B cell (primary cell): ENCODE results near the gene ATAT1. TPM values are rescaled to one million over a fixed set of nuclear protein-coding genes. Genes with fewer than 3 reads are reported as not detected.

ENCODE experiments used
- ATAC-seq: fragments of 200-7000 bp; cut with Tn5 transposase; one replicate; pipeline ENCODE4 v1.10.0; 2021; ENCODE audit warnings: low read depth, mild to moderate bottlenecking, moderate number of reproducible peaks, moderate library complexity
- CTCF ChIA-PET: fragments of 350-600 bp; sonication (Branson Sonifier 250); formaldehyde crosslinking; loops from one replicate; lab custom pipeline; 2021; ENCODE audit warnings: antibody characterized with exemption, inconsistent platforms; lab: Charles Lee
- POLR2A ChIA-PET: fragments of 350-600 bp; sonication (Branson Sonifier 250); formaldehyde crosslinking; loops from one replicate; lab custom pipeline; 2021; ENCODE audit warnings: antibody characterized with exemption; lab: Charles Lee
- DNase-seq: peaks from one replicate; pipeline ENCODE4 v3.0.0; 2013
- H2AFZ ChIP-seq: 2 replicates; pipeline ENCODE4 v1.6.1; 2012; ENCODE audit warnings: mild to moderate bottlenecking, low read depth, low read length; ENCODE audit not compliant: insufficient read depth, poor library complexity, severe bottlenecking
- H3K27ac ChIP-seq, 2 donors: 1 replicate in 1 of 2; 2 replicates in 1 of 2; pipeline ENCODE4 v1.5.1; 2012 to 2013; ENCODE audit warnings: low read length in 2 of 2, mild to moderate bottlenecking in 2 of 2, moderate library complexity in 1 of 2
- H3K27me3 ChIP-seq, 4 experiments: fragments of 200-600 bp in 1 of 4; sonication (generic) in 1 of 4; replicated peaks in 1 of 4; 1 replicate in 2 of 4; 2 replicates in 2 of 4; pipeline versions ENCODE4 v1.6.1 to v1.7.0; 2013 to 2016; ENCODE audit warnings: low read length in 3 of 4, mild to moderate bottlenecking in 2 of 4, mixed read lengths in 1 of 4, moderate library complexity in 1 of 4; ENCODE audit not compliant: insufficient read depth in 4 of 4, control insufficient read depth in 3 of 4; ENCODE audit errors: control extremely low read depth in 1 of 4
- H3K36me3 ChIP-seq, 2 experiments: replicated peaks in 1 of 2; 1 replicate in 1 of 2; 2 replicates in 1 of 2; pipeline versions ENCODE4 v1.6.1 to v1.7.1; 2013; ENCODE audit warnings: low read length in 1 of 2; ENCODE audit not compliant: insufficient read depth in 2 of 2, control insufficient read depth in 1 of 2; ENCODE audit errors: control extremely low read depth in 1 of 2, extremely low read depth in 1 of 2
- H3K4me1 ChIP-seq, 2 donors: fragments of 200-600 bp in 1 of 2; sonication (generic) in 1 of 2; 1 replicate in 1 of 2; 2 replicates in 1 of 2; pipeline versions ENCODE4 v1.5.1 to v1.6.1; 2013 to 2017; ENCODE audit warnings: low read length in 2 of 2; ENCODE audit not compliant: control insufficient read depth in 2 of 2, insufficient read depth in 2 of 2
- H3K4me2 ChIP-seq: replicated peaks from 2 replicates; pipeline ENCODE3; 2012; ENCODE audit warnings: mild to moderate bottlenecking, low read depth, low read length; ENCODE audit not compliant: poor library complexity, severe bottlenecking
- H3K4me3 ChIP-seq, 5 experiments: fragments of 200-600 bp in 1 of 5; sonication (generic) in 1 of 5; 1 replicate in 3 of 5; 2 replicates in 2 of 5; pipeline versions ENCODE4 v1.5.1 to v1.7.0; 2011 to 2016; ENCODE audit warnings: low read length in 4 of 5, mild to moderate bottlenecking in 4 of 5, low read depth in 2 of 5, control low read depth in 1 of 5, moderate library complexity in 1 of 5; ENCODE audit not compliant: insufficient read depth in 1 of 5; ENCODE audit errors: control extremely low read depth in 1 of 5, extremely low read depth in 1 of 5
- H3K79me2 ChIP-seq: fragments of 200-600 bp; sonication (generic); one replicate; pipeline ENCODE4 v1.6.0; 2016; ENCODE audit warnings: low read length; ENCODE audit not compliant: control insufficient read depth, insufficient read depth
- H3K9ac ChIP-seq: fragments of 200-600 bp; sonication (generic); 2 replicates; pipeline ENCODE4 v1.6.1; 2017; ENCODE audit warnings: mild to moderate bottlenecking, low read length, moderate library complexity
- H3K9me3 ChIP-seq, 3 donors: one replicate each; pipeline versions ENCODE4 v1.6.1 to v1.7.1; 2013; ENCODE audit warnings: low read length in 2 of 3; ENCODE audit not compliant: control insufficient read depth in 2 of 3, insufficient read depth in 1 of 3; ENCODE audit errors: control extremely low read depth in 1 of 3
- H4K20me1 ChIP-seq: 2 replicates; pipeline ENCODE4 v1.6.0; 2012; ENCODE audit warnings: mild to moderate bottlenecking, low read length; ENCODE audit not compliant: insufficient read depth, control insufficient read depth, poor library complexity, severe bottlenecking
- H3K27ac Mint-ChIP-seq: one replicate; pipeline ENCODE4 v1.8.0; 2021; ENCODE audit warnings: mixed read lengths
- H3K27me3 Mint-ChIP-seq: one replicate; pipeline ENCODE4 v1.8.0; 2021; ENCODE audit warnings: mixed read lengths
- H3K4me1 Mint-ChIP-seq: one replicate; pipeline ENCODE4 v1.8.0; 2021; ENCODE audit warnings: mixed read lengths
- H3K4me3 Mint-ChIP-seq: one replicate; pipeline ENCODE4 v1.8.0; 2021; ENCODE audit warnings: mixed read lengths
- H3K9me3 Mint-ChIP-seq: one replicate; pipeline ENCODE4 v1.8.0; 2022; ENCODE audit warnings: mixed read lengths; ENCODE audit not compliant: insufficient read depth
- CTCF ChIP-seq: fragments of 200-600 bp; IDR thresholded peaks from one replicate; pipeline ENCODE4 v1.8.0; 2022; ENCODE audit warnings: antibody characterized with exemption, mild to moderate bottlenecking
- EZH2 ChIP-seq: IDR thresholded peaks from 2 replicates; pipeline ENCODE4 v1.6.1; 2012; ENCODE audit warnings: borderline replicate concordance, low read depth, mild to moderate bottlenecking, moderate library complexity, low read length; ENCODE audit not compliant: insufficient read depth, poor library complexity, severe bottlenecking
- WGBS: methylation state at CpG from one replicate; pipeline ENCODE4 v1.1.5; 2013; ENCODE audit warnings: missing lambda C conversion rate; ENCODE audit not compliant: insufficient coverage; 5-methylcytosine and 5-hydroxymethylcytosine counted together
- intact Hi-C: fragments of 100-400 bp; cut with micrococcal nuclease; formaldehyde crosslinking; loops from one replicate; pipeline ENCODE4 v1.10.0; 2022
- polyA plus RNA-seq: library from polyadenylated mRNA; depleted of rRNA; stranded (reverse); fragments of >200 nt; gene quantifications from 2 replicates; pipeline ENCODE4 v1.2.3, GENCODE V29; 2012
- total RNA-seq, 2 donors: library from RNA; stranded (reverse); fragments of 120-200 nt in 1 of 2; gene quantifications; 1 replicate in 1 of 2; 2 replicates in 1 of 2; pipeline versions ENCODE4 v1.2.3 to v1.2.4, GENCODE V29; 2013 to 2022

Gene ATAT1
- total and polyA plus RNA-seq, 2 donors (not counting 1 experiment from before 2014, with no cell fraction given): 15.7 to 21.5 TPM

DNA sequence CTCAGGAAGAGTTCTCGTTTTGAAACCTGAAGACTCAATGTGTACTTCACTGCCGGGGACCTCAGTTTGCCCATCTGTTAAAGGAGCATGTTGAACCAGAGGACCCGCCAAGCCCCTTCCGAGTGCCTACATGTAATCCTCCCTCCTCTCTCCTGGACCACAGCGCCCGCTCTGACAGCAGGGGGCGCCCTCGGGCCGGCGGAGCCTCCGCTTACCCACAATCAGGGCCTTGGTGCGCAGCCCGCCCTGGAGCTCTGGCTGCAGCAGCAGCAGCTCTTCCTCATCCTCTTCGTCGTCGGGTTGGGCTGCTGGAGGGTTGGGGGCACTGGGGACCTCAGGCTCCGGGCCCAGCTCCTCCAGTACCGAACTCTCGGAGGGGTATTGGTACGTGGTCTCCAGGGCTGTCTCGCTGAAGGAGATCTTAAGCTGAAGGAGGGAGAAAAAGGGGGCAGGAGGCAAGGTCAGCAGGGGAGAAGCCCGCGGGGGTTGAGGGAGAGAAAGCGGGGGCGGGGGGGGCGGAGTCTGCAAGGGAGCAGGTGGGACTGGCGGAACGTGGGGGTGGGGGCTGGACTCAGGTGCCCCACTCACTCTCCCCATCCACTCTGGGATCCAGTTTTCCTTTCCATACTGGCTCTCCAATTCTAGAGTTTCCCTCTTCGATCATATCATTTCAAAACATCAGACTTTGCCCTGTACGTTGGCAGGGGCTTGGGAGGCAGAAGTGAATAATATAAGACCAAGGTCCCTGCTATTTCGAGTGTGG is 52.5 kb downstream of the ATAT1 start:
- peaks cover 4 to 56% of the 10 kb centered on the region in 2 experiments for H3K36me3 ChIP-seq
- Mint-ChIP-seq H3K27ac (peak overlapping the region; percentile 99), H3K27me3 (no peaks in the 10 kb centered on the region), H3K4me1 (peaks cover 51% of the 10 kb centered on the region), H3K9me3 (no peaks in the 10 kb centered on the region), H3K4me3 (peak overlapping the region; percentile 65)
- peak; percentile 29 for ATAC-seq
- peaks cover 38 to 39% of the 10 kb centered on the region in 2 donors for H3K4me1 ChIP-seq
- H2AFZ ChIP-seq: peak overlapping the region; percentile 14
- peak; percentile 94 for TF ChIP-seq CTCF
- no peak for TF ChIP-seq EZH2
- peak; percentile 92 for DNase-seq
- intact Hi-C loops: loop anchor here (1.0 to 5.0 kb wide), 3 partner anchors 9 to 198 kb away; no protein-coding TSS in a partner anchor
- ChIA-PET CTCF (interaction anchor here (0.6 to 19.8 kb wide), 40 partner anchors 9 to 1028 kb away, joined by 3 to 963 read pairs (median 5); partner anchors contain the start of genes ATAT1, FLOT1, IER3 and MDC1), POLR2A (interaction anchor here (0.6 to 8.7 kb wide), 10 partner anchors 9 to 890 kb away, joined by 3 to 216 read pairs (median 12); partner anchors contain the start of genes MDC1, MRPS18B, PPP1R10 and TUBB)
- no peaks in the 10 kb centered on the region for H3K27me3 ChIP-seq
- peaks cover 74% of the 10 kb centered on the region for H3K79me2 ChIP-seq
- H3K27ac ChIP-seq: peak overlapping the region in 1 of 2 donors; percentile 97
- H3K9me3 ChIP-seq: no peaks in the 10 kb centered on the region
- H3K4me2 ChIP-seq: peak overlapping the region; percentile 100
- H4K20me1 ChIP-seq: peaks cover 78% of the 10 kb centered on the region
- peak overlapping the region in 4 of 5 experiments; percentile 31 to 100 (median 37) for H3K4me3 ChIP-seq
- H3K9ac ChIP-seq: peak overlapping the region; percentile 59
- 5% methylated on average over 24 of the region's 31 CpGs for WGBS
